ENCODE data around the gene DYNLL2.

- TF ChIP-seq, protein P1, sequence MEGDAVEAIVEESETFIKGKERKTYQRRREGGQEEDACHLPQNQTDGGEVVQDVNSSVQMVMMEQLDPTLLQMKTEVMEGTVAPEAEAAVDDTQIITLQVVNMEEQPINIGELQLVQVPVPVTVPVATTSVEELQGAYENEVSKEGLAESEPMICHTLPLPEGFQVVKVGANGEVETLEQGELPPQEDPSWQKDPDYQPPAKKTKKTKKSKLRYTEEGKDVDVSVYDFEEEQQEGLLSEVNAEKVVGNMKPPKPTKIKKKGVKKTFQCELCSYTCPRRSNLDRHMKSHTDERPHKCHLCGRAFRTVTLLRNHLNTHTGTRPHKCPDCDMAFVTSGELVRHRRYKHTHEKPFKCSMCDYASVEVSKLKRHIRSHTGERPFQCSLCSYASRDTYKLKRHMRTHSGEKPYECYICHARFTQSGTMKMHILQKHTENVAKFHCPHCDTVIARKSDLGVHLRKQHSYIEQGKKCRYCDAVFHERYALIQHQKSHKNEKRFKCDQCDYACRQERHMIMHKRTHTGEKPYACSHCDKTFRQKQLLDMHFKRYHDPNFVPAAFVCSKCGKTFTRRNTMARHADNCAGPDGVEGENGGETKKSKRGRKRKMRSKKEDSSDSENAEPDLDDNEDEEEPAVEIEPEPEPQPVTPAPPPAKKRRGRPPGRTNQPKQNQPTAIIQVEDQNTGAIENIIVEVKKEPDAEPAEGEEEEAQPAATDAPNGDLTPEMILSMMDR (conservative IDR thresholded peaks at IDR 0.05; ENCODE audit: low read length): no peak
- no peak for TF ChIP-seq EZH2phosphoT487 (IDR thresholded peaks at IDR 0.05; ENCODE audit: borderline replicate concordance, low read depth, low read length)
These were observed 44.6 kb downstream of the DYNLL2 start for GRCh38 chr17:58127846-58128245.

Data from OCI-LY7 (cell line).